Gastroesophageal sphincter (tissue), 4 donors: Measurements from ENCODE around the gene FN1. TPM values are rescaled to one million over a fixed set of nuclear protein-coding genes. Genes with fewer than 3 reads are reported as not detected.

Experiments
- ATAC-seq: fragments of 150-250 bp; one replicate; pipeline ENCODE4 v1.9.1; 2016; ENCODE audit warnings: mild to moderate bottlenecking, moderate library complexity
- H3K27ac ChIP-seq, 4 donors: fragments of 200-600 bp; sonication (generic) in 3 of 4; 1 replicate in 3 of 4; 2 replicates in 1 of 4; pipeline ENCODE4 v1.5.1; 2016 to 2019
- H3K27me3 ChIP-seq: fragments of 200-600 bp; sonication (generic); one replicate; pipeline ENCODE4 v1.5.1; 2019
- H3K36me3 ChIP-seq, 2 donors: fragments of 200-600 bp; sonication (generic); one replicate each; pipeline ENCODE4 v1.5.1; 2019; ENCODE audit warnings: control low read depth in 1 of 2
- H3K4me1 ChIP-seq, 3 donors: fragments of 200-600 bp; sonication (generic); 1 replicate in 2 of 3; 2 replicates in 1 of 3; pipeline ENCODE4 v1.5.1; 2016 to 2019; ENCODE audit warnings: control low read depth in 2 of 3
- H3K4me3 ChIP-seq, 2 donors: fragments of 200-600 bp; sonication (generic); one replicate each; pipeline ENCODE4 v1.5.1; 2019; ENCODE audit warnings: mild to moderate bottlenecking in 1 of 2, moderate library complexity in 1 of 2
- H3K9me3 ChIP-seq, 3 donors: fragments of 200-600 bp; sonication (generic); one replicate each; pipeline ENCODE4 v1.5.1; 2017 to 2019; ENCODE audit warnings: control low read depth in 2 of 3
- CTCF ChIP-seq, 4 experiments: fragments of 200-600 bp in 2 of 4; fragments of 450-650 bp in 2 of 4; sonication (generic) in 1 of 4; IDR thresholded peaks; one replicate each; pipeline ENCODE4 v1.5.1; 2017 to 2019; ENCODE audit warnings: antibody characterized with exemption in 4 of 4, mild to moderate bottlenecking in 2 of 4, moderate library complexity in 2 of 4
- EP300 ChIP-seq: sonication (generic); formaldehyde crosslinking; IDR thresholded peaks from one replicate; pipeline ENCODE4 v1.6.1; 2017; ENCODE audit warnings: antibody characterized with exemption, mild to moderate bottlenecking
- POLR2A ChIP-seq, 2 donors: fragments of 450-650 bp; IDR thresholded peaks; one replicate each; pipeline ENCODE4 v1.6.1; 2017; ENCODE audit warnings: antibody characterized with exemption in 2 of 2, mild to moderate bottlenecking in 2 of 2, moderate library complexity in 1 of 2
- POLR2AphosphoS5 ChIP-seq: sonication (generic); formaldehyde crosslinking; IDR thresholded peaks from one replicate; pipeline ENCODE4 v1.6.1; 2017; ENCODE audit warnings: antibody characterized with exemption
- WGBS, 2 donors: methylation state at CpG; one replicate each; pipeline ENCODE4 v1.1.5; 2018; ENCODE audit warnings: low coverage in 1 of 2; 5-methylcytosine and 5-hydroxymethylcytosine counted together
- total RNA-seq, 4 donors: library from RNA; depleted of rRNA; stranded (reverse); fragments of >200 nt; gene quantifications; one replicate each; pipeline ENCODE4 v1.1.0, GENCODE V29; 2016

The FN1 gene
- total RNA-seq, 4 donors from 2014 or later, result 1,699 to 4,986 (median 1,920) TPM

GRCh38 chr2:215354771-215355695 lies 80.8 kb downstream of the FN1 start:
- Histone ChIP-seq H3K4me3 (no peak overlapping the region), H3K27me3 (no peaks in the 10 kb centered on the region), H3K36me3 (peaks cover 0 to 27% of the 10 kb centered on the region in 2 donors), H3K9me3 (no peaks in the 10 kb centered on the region), H3K27ac (no peak overlapping the region), H3K4me1 (peaks cover 0 to 2% (median 0%) of the 10 kb centered on the region in 3 donors)
- no peak for ATAC-seq
- 49 to 62% methylated on average over 8 to 9 of the region's 9 CpGs for WGBS, 2 donors
- TF ChIP-seq EP300, result no peak

- Histone ChIP-seq H3K4me3 (no peak overlapping the region), H3K27ac (no peak overlapping the region), H3K4me1 (peaks cover 0 to 2% (median 0%) of the 10 kb centered on the region in 3 donors), H3K27me3 (no peaks in the 10 kb centered on the region), H3K9me3 (no peaks in the 10 kb centered on the region), H3K36me3 (peaks cover 0 to 37% of the 10 kb centered on the region in 2 donors)
- 54 to 56% methylated on average over 4 of the region's 4 CpGs for WGBS, 2 donors
- no peak for ATAC-seq
- TF ChIP-seq EP300 (no peak), CTCF (IDR thresholded peaks at IDR 0.05) (no peak), POLR2A (IDR thresholded peaks at IDR 0.05) (no peak), POLR2AphosphoS5 (no peak)
These were observed 83.3 kb downstream of the FN1 start for GRCh38 chr2:215352602-215353001.

GRCh38 chr2:215347878-215348277 lies 88.0 kb downstream of the FN1 start:
- Histone ChIP-seq H3K9me3 (no peaks in the 10 kb centered on the region), H3K4me1 (no peaks in the 10 kb centered on the region), H3K36me3 (peaks cover 0 to 84% of the 10 kb centered on the region in 2 donors), H3K27me3 (no peaks in the 10 kb centered on the region), H3K27ac (no peak overlapping the region), H3K4me3 (no peak overlapping the region)
- TF ChIP-seq EP300 (no peak), POLR2AphosphoS5 (no peak), POLR2A (IDR thresholded peaks at IDR 0.05) (no peak), CTCF (IDR thresholded peaks at IDR 0.05) (no peak)
- ATAC-seq, result no peak

GRCh38 chr2:215338883-215339679 lies 96.8 kb downstream of the FN1 start:
- no peaks in the 10 kb centered on the region for H3K9me3 ChIP-seq
- no peak overlapping the region for H3K27ac ChIP-seq
- WGBS, 2 donors, result 87 to 93% methylated on average over 6 to 7 of the region's 7 CpGs
- no peak for TF ChIP-seq EP300
- no peak for TF ChIP-seq POLR2A (IDR thresholded peaks at IDR 0.05)
- no peak for TF ChIP-seq CTCF (IDR thresholded peaks at IDR 0.05)
- no peak for TF ChIP-seq POLR2AphosphoS5
- H3K4me1 ChIP-seq, result peaks cover 0 to 18% (median 0%) of the 10 kb centered on the region in 3 donors
- H3K4me3 ChIP-seq, result no peak overlapping the region
- peaks cover 4 to 97% of the 10 kb centered on the region in 2 donors for H3K36me3 ChIP-seq
- H3K27me3 ChIP-seq, result no peaks in the 10 kb centered on the region
- no peak for ATAC-seq

- H3K36me3 ChIP-seq, result peaks cover 0 to 76% of the 10 kb centered on the region in 2 donors
These were observed 102.8 kb downstream of the FN1 start for GRCh38 chr2:215332872-215333595.

More at GRCh38 chr2:215332872-215333595, 102.8 kb downstream of the FN1 start:
- Histone ChIP-seq H3K4me3 (no peak overlapping the region), H3K4me1 (no peaks in the 10 kb centered on the region), H3K27me3 (no peaks in the 10 kb centered on the region), H3K9me3 (no peaks in the 10 kb centered on the region), H3K27ac (no peak overlapping the region)
- no peak for ATAC-seq
- TF ChIP-seq EP300 (no peak), POLR2A (IDR thresholded peaks at IDR 0.05) (no peak), POLR2AphosphoS5 (no peak), CTCF (IDR thresholded peaks at IDR 0.05) (no peak)
- WGBS, 2 donors, result 87 to 94% methylated on average over 4 to 5 of the region's 5 CpGs
